A673 (cell line): Measurements from ENCODE around the gene DYRK1A.

Experiments
- EZH2 ChIP-seq: fragments of 200-600 bp; sonication (generic); IDR thresholded peaks from 2 replicates; pipeline ENCODE4 v1.6.1; 2017; ENCODE audit warnings: borderline replicate concordance, low read depth, mild to moderate bottlenecking, mixed read lengths, antibody characterized with exemption, low read length; ENCODE audit not compliant: poor library complexity, severe bottlenecking
- TF ChIP-seq, protein P1 (sequence below): fragments of 300-800, 200-600 bp; sonication (generic); conservative IDR thresholded peaks from 2 replicates; pipeline ENCODE4 v1.5.1; 2017; ENCODE audit warnings: low read depth, mild to moderate bottlenecking, antibody characterized with exemption, low read length, moderate library complexity, mixed read lengths

DNA sequence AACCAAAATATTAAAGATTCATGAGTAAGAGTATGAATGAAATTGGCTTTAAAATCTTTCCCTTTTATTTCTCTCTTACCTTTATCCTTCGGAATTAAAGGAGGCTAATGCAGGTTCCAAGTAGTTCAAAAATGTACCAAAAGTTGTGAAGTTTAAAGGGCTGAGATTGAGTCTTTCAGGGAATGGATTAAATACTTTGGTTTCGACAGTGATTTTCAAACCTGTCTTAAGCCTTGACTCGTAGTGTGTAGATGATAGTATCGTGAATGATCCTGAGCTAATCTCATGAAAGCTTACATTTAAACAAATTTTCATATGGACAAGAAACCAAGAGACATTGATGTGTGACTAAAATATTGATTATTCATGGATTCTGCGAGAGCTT is 66.9 kb downstream of the DYRK1A start:
- TF ChIP-seq, protein P1, sequence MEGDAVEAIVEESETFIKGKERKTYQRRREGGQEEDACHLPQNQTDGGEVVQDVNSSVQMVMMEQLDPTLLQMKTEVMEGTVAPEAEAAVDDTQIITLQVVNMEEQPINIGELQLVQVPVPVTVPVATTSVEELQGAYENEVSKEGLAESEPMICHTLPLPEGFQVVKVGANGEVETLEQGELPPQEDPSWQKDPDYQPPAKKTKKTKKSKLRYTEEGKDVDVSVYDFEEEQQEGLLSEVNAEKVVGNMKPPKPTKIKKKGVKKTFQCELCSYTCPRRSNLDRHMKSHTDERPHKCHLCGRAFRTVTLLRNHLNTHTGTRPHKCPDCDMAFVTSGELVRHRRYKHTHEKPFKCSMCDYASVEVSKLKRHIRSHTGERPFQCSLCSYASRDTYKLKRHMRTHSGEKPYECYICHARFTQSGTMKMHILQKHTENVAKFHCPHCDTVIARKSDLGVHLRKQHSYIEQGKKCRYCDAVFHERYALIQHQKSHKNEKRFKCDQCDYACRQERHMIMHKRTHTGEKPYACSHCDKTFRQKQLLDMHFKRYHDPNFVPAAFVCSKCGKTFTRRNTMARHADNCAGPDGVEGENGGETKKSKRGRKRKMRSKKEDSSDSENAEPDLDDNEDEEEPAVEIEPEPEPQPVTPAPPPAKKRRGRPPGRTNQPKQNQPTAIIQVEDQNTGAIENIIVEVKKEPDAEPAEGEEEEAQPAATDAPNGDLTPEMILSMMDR = no peak
- TF ChIP-seq EZH2 = no peak
